ENCODE results near the gene ADRA2B.
"Not testable (repeated sequence)": the region's sequence is repeated elsewhere in the genome, so short reads cannot be mapped to it uniquely, and the experiment has no call there.

Gene ADRA2B

GRCh38 chr2:96071977-96072491, 44.3 kb downstream of the ADRA2B start:
- H3K4me1 ChIP-seq (ENCODE audit: insufficient read depth, low read length); H3K36me3 ChIP-seq (ENCODE audit: insufficient read depth, low read depth, low read length); H3K9ac ChIP-seq (ENCODE audit: low read depth, low read length); H3K9me3 ChIP-seq (ENCODE audit: insufficient read depth, low read depth, low read length); H3K27ac ChIP-seq (ENCODE audit: low read length); H3K27me3 ChIP-seq (ENCODE audit: insufficient read depth, low read length); H3K4me3 ChIP-seq (ENCODE audit: low read length): not testable (repeated sequence)

- not testable (repeated sequence) for H3K4me3 ChIP-seq (ENCODE audit: low read length); H3K4me1 ChIP-seq (ENCODE audit: insufficient read depth, low read length); H3K36me3 ChIP-seq (ENCODE audit: insufficient read depth, low read depth, low read length); H3K9me3 ChIP-seq (ENCODE audit: insufficient read depth, low read depth, low read length); H3K9ac ChIP-seq (ENCODE audit: low read depth, low read length); H3K27ac ChIP-seq (ENCODE audit: low read length); H3K27me3 ChIP-seq (ENCODE audit: insufficient read depth, low read length)
Measured at GRCh38 chr2:96071087-96071976, 45.0 kb downstream of the ADRA2B start.

- not testable (repeated sequence) for H3K27me3 ChIP-seq (ENCODE audit: insufficient read depth, low read length); H3K9ac ChIP-seq (ENCODE audit: low read depth, low read length); H3K36me3 ChIP-seq (ENCODE audit: insufficient read depth, low read depth, low read length); H3K4me3 ChIP-seq (ENCODE audit: low read length); H3K4me1 ChIP-seq (ENCODE audit: insufficient read depth, low read length); H3K9me3 ChIP-seq (ENCODE audit: insufficient read depth, low read depth, low read length); H3K27ac ChIP-seq (ENCODE audit: low read length)
Measured at GRCh38 chr2:96070351-96070750, 46.0 kb downstream of the ADRA2B start.

- H3K27ac ChIP-seq (ENCODE audit: low read length); H3K9me3 ChIP-seq (ENCODE audit: insufficient read depth, low read depth, low read length); H3K9ac ChIP-seq (ENCODE audit: low read depth, low read length); H3K27me3 ChIP-seq (ENCODE audit: insufficient read depth, low read length); H3K4me3 ChIP-seq (ENCODE audit: low read length); H3K36me3 ChIP-seq (ENCODE audit: insufficient read depth, low read depth, low read length); H3K4me1 ChIP-seq (ENCODE audit: insufficient read depth, low read length): not testable (repeated sequence)
Measured at GRCh38 chr2:96069878-96070277, 46.5 kb downstream of the ADRA2B start.

- not testable (repeated sequence) for H3K9ac ChIP-seq (ENCODE audit: low read depth, low read length); H3K4me1 ChIP-seq (ENCODE audit: insufficient read depth, low read length); H3K27ac ChIP-seq (ENCODE audit: low read length); H3K27me3 ChIP-seq (ENCODE audit: insufficient read depth, low read length); H3K4me3 ChIP-seq (ENCODE audit: low read length); H3K9me3 ChIP-seq (ENCODE audit: insufficient read depth, low read depth, low read length); H3K36me3 ChIP-seq (ENCODE audit: insufficient read depth, low read depth, low read length)
Measured at GRCh38 chr2:96067902-96068581, 48.3 kb downstream of the ADRA2B start.

- H3K9ac ChIP-seq (ENCODE audit: low read depth, low read length); H3K36me3 ChIP-seq (ENCODE audit: insufficient read depth, low read depth, low read length); H3K4me3 ChIP-seq (ENCODE audit: low read length); H3K9me3 ChIP-seq (ENCODE audit: insufficient read depth, low read depth, low read length); H3K27me3 ChIP-seq (ENCODE audit: insufficient read depth, low read length); H3K4me1 ChIP-seq (ENCODE audit: insufficient read depth, low read length); H3K27ac ChIP-seq (ENCODE audit: low read length): not testable (repeated sequence)
Measured at GRCh38 chr2:96067098-96067660, 49.2 kb downstream of the ADRA2B start.

GRCh38 chr2:96066511-96066910, 49.9 kb downstream of the ADRA2B start:
- not testable (repeated sequence) for H3K9me3 ChIP-seq (ENCODE audit: insufficient read depth, low read depth, low read length); H3K9ac ChIP-seq (ENCODE audit: low read depth, low read length); H3K36me3 ChIP-seq (ENCODE audit: insufficient read depth, low read depth, low read length); H3K4me3 ChIP-seq (ENCODE audit: low read length); H3K27ac ChIP-seq (ENCODE audit: low read length); H3K4me1 ChIP-seq (ENCODE audit: insufficient read depth, low read length); H3K27me3 ChIP-seq (ENCODE audit: insufficient read depth, low read length)

GRCh38 chr2:96065954-96066353, 50.4 kb downstream of the ADRA2B start:
- not testable (repeated sequence) for H3K36me3 ChIP-seq (ENCODE audit: insufficient read depth, low read depth, low read length); H3K9ac ChIP-seq (ENCODE audit: low read depth, low read length); H3K27ac ChIP-seq (ENCODE audit: low read length); H3K4me1 ChIP-seq (ENCODE audit: insufficient read depth, low read length); H3K9me3 ChIP-seq (ENCODE audit: insufficient read depth, low read depth, low read length); H3K4me3 ChIP-seq (ENCODE audit: low read length); H3K27me3 ChIP-seq (ENCODE audit: insufficient read depth, low read length)

- Histone ChIP-seq H3K27me3 (ENCODE audit: insufficient read depth, low read length) (no peaks in the 10 kb centered on the region), H3K27ac (ENCODE audit: low read length) (no peak overlapping the region), H3K4me1 (ENCODE audit: insufficient read depth, low read length) (no peaks in the 10 kb centered on the region), H3K9ac (ENCODE audit: low read depth, low read length) (no peak overlapping the region), H3K4me3 (ENCODE audit: low read length) (no peak overlapping the region), H3K36me3 (ENCODE audit: insufficient read depth, low read depth, low read length) (no peaks in the 10 kb centered on the region), H3K9me3 (ENCODE audit: insufficient read depth, low read depth, low read length) (no peaks in the 10 kb centered on the region)
Measured at GRCh38 chr2:96065381-96065930, 50.9 kb downstream of the ADRA2B start.

- not testable (repeated sequence) for H3K36me3 ChIP-seq (ENCODE audit: insufficient read depth, low read depth, low read length); H3K9me3 ChIP-seq (ENCODE audit: insufficient read depth, low read depth, low read length); H3K9ac ChIP-seq (ENCODE audit: low read depth, low read length); H3K27ac ChIP-seq (ENCODE audit: low read length); H3K4me1 ChIP-seq (ENCODE audit: insufficient read depth, low read length); H3K4me3 ChIP-seq (ENCODE audit: low read length); H3K27me3 ChIP-seq (ENCODE audit: insufficient read depth, low read length)
Measured at GRCh38 chr2:96064760-96065159, 51.6 kb downstream of the ADRA2B start.

- not testable (repeated sequence) for H3K36me3 ChIP-seq (ENCODE audit: insufficient read depth, low read depth, low read length); H3K9ac ChIP-seq (ENCODE audit: low read depth, low read length); H3K27me3 ChIP-seq (ENCODE audit: insufficient read depth, low read length); H3K4me1 ChIP-seq (ENCODE audit: insufficient read depth, low read length); H3K4me3 ChIP-seq (ENCODE audit: low read length); H3K9me3 ChIP-seq (ENCODE audit: insufficient read depth, low read depth, low read length); H3K27ac ChIP-seq (ENCODE audit: low read length)
Measured at GRCh38 chr2:96064047-96064675, 52.2 kb downstream of the ADRA2B start.
